GM10847 (cell line): Measurements from ENCODE around the gene CAMKV.

Experiments
- POLR2A ChIP-seq: IDR thresholded peaks from 2 replicates; pipeline ENCODE4 v1.6.1; 2011; ENCODE audit not compliant: insufficient read length; ENCODE audit errors: extremely low read depth

The CAMKV gene, protein sequence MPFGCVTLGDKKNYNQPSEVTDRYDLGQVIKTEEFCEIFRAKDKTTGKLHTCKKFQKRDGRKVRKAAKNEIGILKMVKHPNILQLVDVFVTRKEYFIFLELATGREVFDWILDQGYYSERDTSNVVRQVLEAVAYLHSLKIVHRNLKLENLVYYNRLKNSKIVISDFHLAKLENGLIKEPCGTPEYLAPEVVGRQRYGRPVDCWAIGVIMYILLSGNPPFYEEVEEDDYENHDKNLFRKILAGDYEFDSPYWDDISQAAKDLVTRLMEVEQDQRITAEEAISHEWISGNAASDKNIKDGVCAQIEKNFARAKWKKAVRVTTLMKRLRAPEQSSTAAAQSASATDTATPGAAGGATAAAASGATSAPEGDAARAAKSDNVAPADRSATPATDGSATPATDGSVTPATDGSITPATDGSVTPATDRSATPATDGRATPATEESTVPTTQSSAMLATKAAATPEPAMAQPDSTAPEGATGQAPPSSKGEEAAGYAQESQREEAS

DNA sequence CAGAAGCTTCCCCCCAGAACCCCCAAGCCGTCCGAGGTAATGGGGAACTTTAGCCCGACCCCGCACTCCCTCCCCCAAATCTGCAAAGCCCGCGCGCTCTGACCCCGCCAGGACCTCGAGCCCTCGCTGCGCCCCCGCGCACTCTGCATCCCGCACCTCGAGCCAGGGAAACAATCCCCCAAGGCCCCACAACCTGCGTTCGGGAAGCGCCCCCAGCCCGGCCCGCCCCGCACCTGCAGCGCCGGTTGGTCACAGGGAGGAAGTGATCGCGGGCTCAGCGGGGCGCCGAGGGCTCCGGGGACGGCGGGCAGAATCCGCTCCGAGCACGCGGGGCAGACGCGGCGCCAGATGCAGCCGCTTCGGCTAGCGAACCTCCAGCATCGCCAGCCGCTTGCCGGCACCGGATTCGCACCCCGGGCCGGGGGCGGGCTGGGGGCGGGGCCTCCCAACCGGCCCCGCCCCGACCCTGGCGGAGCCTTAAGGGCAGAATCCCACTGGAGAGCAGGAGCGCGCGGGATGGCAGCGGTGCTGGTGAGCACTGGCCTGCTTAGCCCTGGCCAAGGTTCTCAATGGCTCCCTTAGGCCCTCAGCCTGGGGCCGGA is at the start of gene CAMKV:
Gene CAMKV (minus strand): TSS at position 382 of the 602 bp plus-strand sequence. CDS start 7,518 bp downstream, outside the sequence.
- TF ChIP-seq POLR2A = no peak

DNA sequence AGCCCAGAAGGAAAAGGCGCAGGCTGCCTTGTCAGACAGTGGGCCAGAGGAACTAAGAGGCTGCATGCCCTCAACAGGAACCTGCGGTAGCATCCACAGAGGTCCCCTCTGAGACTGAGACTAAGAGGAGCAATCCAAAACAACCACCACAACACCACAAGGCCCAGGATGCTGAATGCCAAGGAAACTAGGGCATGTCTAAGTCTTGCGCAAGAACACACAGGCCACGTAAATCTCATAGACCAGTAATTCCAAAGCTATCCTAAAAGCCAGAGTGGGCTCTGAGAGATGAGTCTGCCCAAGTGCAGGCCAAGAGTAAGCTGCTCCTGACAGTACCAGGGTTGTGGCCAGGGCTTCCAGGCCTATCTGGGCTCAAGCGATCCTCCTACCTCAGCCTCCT is 47.0 kb upstream of the CAMKV start:
- TF ChIP-seq POLR2A = no peak

DNA sequence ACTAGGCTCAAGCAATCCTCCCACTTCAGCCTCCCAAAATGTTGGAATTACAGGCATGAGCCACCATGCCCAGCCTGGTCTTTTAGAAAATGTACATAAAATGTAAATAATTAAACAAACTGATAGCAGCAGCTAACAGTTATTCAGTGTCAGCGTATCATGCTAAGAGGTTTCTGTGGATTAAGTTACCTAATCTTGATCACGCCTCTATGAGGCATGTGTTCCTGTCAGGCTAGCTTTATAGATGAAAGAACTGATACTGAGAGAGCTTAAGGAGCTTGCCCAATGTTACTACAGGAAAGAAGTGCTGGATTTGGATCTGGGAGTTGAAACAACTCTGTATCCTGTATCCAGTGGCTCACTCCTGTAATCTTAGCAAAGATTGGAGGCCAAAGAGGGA is 45.2 kb upstream of the CAMKV start:
- no peak for TF ChIP-seq POLR2A

DNA sequence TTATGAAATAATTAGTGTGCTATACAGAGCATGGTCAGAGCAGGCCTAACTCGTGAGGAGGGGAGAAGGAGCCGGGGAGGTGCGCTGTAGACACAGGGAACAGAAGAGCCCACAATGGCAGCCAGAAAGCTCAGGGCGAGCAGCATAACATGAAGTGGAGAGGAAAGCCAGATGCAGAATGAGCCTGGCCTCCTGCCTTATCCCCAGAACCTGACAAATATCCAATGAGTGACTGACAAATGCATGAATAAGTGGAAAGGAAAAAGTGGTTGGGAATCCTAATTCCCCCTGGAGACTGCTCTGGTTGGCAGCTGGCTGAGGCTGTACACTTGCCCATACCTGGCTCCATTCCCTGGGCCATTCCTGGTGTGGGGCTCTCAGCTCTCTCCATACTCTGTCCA is 43.2 kb upstream of the CAMKV start:
- no peak for TF ChIP-seq POLR2A

DNA sequence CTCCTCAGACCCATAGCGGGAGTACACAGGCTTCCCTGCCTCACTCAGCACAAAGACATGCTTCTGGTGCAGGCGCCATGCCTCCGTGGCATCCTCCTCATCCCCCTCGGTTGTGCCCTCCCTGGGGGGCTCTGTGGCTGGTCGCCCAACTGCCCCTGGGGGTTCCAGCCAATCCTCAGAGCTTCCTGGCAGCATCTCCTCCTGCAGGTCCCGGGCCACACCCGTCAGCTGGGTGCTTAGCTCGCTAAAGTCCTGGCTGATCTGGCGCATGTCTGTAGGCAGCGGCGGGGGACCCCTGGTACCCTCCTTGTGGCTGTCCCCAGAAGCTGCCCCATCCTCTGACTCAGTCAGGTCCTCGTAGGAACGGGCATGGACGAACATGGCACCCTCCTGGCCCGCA is 41.9 kb upstream of the CAMKV start:
- TF ChIP-seq POLR2A = no peak

DNA sequence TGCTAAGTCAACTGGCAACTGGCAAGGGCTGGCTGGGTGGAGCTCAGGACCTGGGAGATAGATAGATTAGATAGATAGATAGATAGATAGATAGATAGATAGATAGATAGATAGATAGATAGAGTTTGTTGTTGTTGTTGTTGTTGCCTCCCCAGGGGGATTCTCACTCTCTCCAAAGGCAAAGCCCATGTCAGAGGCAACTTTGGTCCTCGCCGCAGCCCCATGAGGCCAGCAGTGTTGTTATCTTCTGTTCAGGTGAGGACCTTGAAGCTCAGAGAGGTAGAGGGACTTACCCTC is 41.4 kb upstream of the CAMKV start:
- no peak for TF ChIP-seq POLR2A

DNA sequence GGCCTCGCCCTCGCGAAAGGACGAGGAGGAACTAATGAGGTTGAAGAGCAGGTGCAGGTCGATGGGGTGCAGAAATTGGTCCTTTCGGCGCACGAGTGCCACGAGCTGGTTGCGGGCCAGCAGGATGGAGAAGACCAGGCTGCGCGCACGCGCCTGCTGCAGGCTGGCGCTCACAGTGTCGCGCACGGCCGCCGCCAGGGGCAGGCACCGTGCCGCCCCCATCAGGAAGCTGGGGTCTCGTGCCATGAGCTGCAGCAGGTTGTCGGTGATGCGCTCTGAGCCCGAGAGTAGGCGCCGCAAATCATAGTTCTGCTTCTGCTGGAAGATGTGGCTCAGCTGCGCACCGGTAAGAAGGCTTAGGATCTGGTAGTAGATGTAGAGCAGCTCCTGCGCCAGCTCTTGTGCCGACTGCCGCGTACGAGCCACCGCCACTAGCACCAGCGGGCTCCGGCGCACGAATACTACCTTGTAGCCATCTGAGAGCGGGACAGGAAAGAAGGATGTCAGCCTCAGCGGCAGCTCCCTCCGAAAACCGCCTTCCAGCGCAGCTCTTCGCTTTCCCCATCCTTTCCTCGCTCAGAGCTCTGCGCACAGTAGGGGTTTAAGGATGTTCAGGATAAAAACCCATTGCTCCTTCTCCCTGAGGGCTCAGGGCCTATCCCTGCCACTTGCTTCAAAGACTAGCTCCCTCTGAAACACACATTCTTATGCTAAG is 40.9 kb upstream of the CAMKV start:
- no peak for TF ChIP-seq POLR2A

DNA sequence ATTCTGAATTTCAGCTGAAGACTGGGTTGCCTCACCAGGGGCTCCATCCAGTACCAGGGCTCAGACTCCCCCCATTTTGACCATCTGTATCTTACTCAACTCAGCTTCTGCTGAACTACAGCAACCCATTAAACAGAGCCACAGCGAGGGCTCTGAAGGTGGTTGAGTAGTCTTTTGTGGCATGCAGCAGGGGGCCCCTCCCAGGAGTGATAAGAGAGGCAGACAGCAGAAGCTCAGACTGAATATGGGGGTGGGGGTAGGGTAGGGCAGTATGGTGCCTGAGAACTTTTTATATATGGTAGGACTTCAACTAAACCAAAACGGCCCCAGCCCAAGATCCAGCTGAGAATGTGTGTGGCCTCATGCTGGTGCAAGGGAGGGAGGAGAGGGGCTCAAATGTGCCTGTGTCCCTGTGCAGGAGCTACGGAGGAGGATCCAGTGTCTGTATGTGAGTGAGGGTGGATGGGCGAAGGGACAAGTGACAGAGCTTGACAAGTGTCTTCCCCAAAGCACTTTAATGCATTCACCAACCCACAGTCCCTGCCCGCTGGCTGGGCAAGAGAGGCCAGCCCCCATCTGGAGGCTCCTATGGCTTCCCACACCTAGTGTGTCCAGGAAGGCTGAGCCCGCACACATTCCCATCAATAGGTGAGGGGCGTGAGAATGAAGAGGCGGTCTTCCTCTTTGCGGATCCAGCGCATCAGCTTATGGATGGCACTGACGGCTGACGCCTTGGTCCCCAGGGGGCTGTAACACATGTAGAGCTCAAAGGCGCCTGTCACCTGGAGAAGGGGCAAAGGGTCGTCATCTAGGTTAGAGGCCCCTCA is 38.9 kb upstream of the CAMKV start:
- no peak for TF ChIP-seq POLR2A

DNA sequence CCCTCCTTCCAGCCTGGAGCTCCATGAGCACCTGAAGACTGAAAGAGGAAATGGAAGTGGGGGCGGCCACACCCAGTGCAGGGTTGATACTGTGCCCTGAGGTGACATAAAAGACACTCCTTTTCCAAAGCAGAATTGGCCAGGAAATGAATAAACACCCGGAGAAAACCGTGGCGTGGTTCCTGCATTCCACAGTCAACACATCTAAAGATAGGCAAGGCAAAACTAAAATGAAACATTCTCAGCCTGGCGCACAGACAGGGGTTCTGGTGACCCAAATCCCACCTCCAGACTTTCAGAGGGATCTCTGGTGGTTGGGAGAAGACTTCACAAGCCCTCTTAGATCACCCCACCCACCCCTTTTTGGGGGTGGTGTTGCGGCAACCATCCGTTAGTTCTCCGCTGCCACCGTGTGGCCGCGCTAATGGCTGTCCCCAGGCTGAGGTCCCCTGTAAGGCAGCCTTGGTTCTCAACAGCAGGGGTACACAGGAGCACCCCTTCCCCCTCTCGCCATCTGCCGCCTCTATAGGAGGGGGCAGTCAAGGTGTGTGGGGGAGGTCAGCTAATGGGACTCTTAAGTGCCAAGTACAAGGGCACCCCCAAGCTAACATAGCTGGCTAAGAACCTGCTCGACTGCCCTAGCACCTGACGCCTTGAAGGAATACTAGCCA is 36.5 kb upstream of the CAMKV start:
- TF ChIP-seq POLR2A = no peak

DNA sequence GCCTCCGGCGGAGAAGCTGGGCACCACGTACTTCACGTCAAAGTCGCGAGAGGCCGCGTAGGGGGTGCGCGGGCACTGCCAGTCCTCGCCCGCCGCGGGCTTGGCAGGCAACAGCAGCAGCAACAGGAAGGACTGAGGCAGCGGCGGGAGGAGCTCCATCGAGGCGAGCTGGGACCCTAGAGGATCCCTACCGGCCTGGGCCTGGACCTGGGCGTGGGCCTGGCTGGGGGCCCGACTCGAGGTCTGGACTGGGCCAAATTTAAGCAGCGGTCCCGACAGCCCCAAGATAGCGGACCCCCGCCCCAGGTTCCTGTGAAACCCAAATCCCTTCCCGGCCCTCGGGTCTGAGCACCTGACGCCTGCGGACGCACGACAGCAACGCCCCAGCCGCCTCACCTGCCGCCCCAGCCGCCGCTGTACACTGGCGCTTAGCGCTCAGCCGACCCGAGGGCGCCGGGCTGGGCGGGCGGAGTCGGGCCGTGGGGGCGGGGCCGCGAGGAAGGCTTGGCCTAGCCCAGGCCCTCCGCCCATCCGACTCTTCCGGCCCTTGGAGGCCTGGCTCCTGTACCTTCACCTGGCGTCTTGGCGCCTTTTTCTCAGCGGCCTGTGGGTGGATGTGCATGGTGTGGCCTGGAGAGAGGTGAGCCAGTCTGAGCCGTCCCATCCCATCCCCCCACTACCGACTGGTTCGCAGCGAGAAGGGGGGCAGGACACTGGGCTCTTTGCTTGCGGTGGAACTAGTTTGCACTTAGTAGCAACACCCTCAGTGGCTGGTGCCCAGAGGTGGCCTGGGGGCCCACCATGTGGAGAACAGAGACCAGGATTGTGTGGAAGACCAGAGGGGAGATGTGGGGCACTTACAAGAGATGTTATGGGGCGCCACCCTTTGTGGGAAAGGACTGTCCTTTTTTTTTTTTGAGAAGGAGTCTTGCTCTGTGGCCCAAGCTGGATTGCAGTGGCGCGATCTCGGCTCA is 34.0 kb upstream of the CAMKV start, which contains the start of gene MST1R:
Gene MST1R (minus strand): TSS at position 423 of the 974 bp plus-strand sequence. CDS start 264 bp downstream, at position 159.
- no peak for TF ChIP-seq POLR2A

DNA sequence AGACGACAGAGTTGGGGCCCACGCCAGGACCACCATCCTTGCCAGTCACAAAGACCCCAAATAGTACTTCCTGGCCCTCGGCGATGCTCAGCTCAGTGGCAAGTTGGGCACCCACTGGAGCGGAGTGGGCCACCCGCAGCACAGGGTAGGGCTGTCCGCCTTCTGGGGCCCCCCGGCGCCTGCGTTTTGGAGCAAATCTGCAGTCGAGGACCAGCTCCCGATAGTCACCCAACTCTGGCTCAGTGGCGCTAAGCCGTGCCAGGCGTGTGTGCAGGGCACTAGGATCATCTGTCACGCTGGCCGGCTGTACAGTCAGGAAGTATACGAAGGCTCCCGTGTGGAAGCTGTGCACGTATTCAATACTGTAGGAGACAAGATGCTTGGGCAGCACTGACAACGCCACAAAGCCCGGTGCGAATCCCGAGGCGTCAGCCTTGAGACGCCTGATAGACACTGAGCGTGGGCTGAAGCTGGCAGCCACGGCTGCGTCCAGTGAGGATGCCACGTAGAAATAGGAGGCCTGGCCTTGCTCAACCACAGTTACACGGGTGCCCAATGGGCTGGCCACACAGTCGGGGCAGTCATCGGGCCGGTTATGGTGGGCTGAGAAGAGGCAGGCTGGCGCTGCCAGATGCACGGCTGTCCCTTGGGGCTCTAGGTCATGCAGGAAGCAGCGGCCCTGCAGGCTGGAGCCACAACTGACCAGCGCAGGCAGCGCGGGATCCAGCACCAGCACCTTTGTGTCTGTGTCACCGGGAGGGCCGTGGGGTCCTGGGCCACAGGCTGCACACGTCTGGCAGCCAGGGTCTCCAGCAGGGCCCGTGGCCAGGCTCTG is 33.0 kb upstream of the CAMKV start:
- TF ChIP-seq POLR2A = no peak
